Neural progenitor cell (in vitro differentiated cells): ENCODE results near the gene EPB41L4B.

Experiments
- EZH2phosphoT487 ChIP-seq: fragments of 200-600 bp; sonication (generic); IDR thresholded peaks from 2 replicates; pipeline ENCODE4 v1.6.1; 2017; ENCODE audit warnings: antibody characterized with exemption
- TF ChIP-seq, protein P1 (sequence below): fragments of 200-600 bp; sonication (generic); IDR thresholded peaks from 2 replicates; pipeline ENCODE4 v1.5.1; 2017; ENCODE audit warnings: antibody characterized with exemption, mild to moderate bottlenecking

DNA sequence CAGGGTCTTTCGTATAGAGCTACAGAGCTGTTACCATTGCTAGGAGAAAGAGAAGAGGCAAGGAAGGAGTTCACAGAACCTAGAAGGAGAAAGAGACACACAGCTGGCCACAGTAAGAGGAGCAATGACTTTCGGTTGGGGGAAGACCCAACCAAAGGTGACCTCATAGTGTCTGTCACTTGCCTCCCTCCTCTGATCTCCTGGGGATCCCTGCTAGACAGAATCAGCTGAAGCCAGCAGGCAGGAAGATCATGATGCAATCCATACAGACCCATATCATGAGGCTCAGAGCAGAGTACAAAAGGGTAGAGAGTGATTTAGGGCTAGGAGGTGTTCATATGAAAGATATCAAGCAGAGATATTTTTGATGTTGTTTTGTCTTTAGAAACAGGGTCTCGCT, 26.0 kb upstream of the EPB41L4B start:
- TF ChIP-seq, protein P1, sequence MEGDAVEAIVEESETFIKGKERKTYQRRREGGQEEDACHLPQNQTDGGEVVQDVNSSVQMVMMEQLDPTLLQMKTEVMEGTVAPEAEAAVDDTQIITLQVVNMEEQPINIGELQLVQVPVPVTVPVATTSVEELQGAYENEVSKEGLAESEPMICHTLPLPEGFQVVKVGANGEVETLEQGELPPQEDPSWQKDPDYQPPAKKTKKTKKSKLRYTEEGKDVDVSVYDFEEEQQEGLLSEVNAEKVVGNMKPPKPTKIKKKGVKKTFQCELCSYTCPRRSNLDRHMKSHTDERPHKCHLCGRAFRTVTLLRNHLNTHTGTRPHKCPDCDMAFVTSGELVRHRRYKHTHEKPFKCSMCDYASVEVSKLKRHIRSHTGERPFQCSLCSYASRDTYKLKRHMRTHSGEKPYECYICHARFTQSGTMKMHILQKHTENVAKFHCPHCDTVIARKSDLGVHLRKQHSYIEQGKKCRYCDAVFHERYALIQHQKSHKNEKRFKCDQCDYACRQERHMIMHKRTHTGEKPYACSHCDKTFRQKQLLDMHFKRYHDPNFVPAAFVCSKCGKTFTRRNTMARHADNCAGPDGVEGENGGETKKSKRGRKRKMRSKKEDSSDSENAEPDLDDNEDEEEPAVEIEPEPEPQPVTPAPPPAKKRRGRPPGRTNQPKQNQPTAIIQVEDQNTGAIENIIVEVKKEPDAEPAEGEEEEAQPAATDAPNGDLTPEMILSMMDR: no peak
- TF ChIP-seq EZH2phosphoT487: no peak
